Measurements from ENCODE around the gene CTAG2.

- TF ChIP-seq CTCF (IDR thresholded peaks at IDR 0.05) (no peak), EP300 (IDR thresholded peaks at IDR 0.05) (no peak)
Measured at GRCh38 chrX:154650221-154650510, 3.2 kb downstream of the CTAG2 start.

Data from stomach (tissue), 4 donors.